NT2/D1 (cell line): ENCODE results near the gene NTNG2.

ENCODE experiments used
- DNase-seq: peaks from one replicate; pipeline ENCODE4 v3.0.0-alpha.2; 2011; ENCODE audit warnings: low read depth, low spot score
- H3K27me3 ChIP-seq: 2 replicates; pipeline ENCODE4 v1.6.0; 2011; ENCODE audit warnings: mild to moderate bottlenecking; ENCODE audit not compliant: insufficient read length, insufficient read depth
- H3K36me3 ChIP-seq: 2 replicates; pipeline ENCODE4 v1.6.1; 2011; ENCODE audit warnings: mild to moderate bottlenecking, low read length, mixed read lengths; ENCODE audit not compliant: insufficient read depth, insufficient read length
- H3K4me1 ChIP-seq: 2 replicates; pipeline ENCODE4 v1.5.1; 2011; ENCODE audit not compliant: insufficient read depth, insufficient read length
- H3K4me3 ChIP-seq: 2 replicates; pipeline ENCODE4 v1.5.1; 2011; ENCODE audit warnings: low read depth; ENCODE audit not compliant: insufficient read length
- H3K9ac ChIP-seq: 2 replicates; pipeline ENCODE4 v1.6.0; 2011; ENCODE audit warnings: low read depth; ENCODE audit not compliant: insufficient read length
- H3K9me3 ChIP-seq: 2 replicates; pipeline ENCODE4 v1.5.1; 2011; ENCODE audit warnings: mild to moderate bottlenecking, low read length; ENCODE audit not compliant: insufficient read depth
- SUZ12 ChIP-seq: IDR thresholded peaks from 2 replicates; pipeline ENCODE4 v1.6.1; 2011; ENCODE audit not compliant: insufficient read length, insufficient read depth; ENCODE audit errors: extremely low read depth
- YY1 ChIP-seq: IDR thresholded peaks from 2 replicates; pipeline ENCODE4 v1.6.1; 2011; ENCODE audit not compliant: insufficient read length, insufficient read depth
- ZNF274 ChIP-seq: IDR thresholded peaks from 2 replicates; pipeline ENCODE4 v1.6.1; 2011; ENCODE audit warnings: mild to moderate bottlenecking, low read depth, low read length

The NTNG2 gene

DNA sequence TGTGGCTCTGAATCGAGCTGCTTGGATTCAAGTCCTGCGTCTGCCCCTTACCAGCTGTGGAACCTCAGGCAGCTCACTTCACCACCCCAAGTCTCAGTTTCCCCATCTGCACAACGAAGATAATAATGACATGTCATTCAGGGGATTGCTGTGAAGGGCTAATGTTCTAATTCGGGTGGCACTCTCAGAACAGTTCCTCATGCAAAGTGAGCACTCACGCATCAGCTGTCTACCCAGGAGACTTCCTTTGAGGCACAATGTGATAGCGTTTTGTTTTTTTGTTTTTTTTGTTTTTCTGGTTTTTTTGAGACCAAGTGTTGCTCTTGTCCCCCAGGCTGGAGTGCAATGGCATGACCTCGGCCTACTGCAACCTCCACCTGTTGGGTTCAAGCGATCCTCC is 56.4 kb downstream of the NTNG2 start:
- TF ChIP-seq SUZ12 (no peak), YY1 (no peak), ZNF274 (no peak)
- peaks cover 11% of the 10 kb centered on the region for H3K4me1 ChIP-seq
- H3K36me3 ChIP-seq = no peaks in the 10 kb centered on the region
- no peaks in the 10 kb centered on the region for H3K9me3 ChIP-seq
- H3K4me3 ChIP-seq = no peak overlapping the region
- H3K27me3 ChIP-seq = peaks cover 2% of the 10 kb centered on the region
- no peak for DNase-seq
- H3K9ac ChIP-seq = no peak overlapping the region

DNA sequence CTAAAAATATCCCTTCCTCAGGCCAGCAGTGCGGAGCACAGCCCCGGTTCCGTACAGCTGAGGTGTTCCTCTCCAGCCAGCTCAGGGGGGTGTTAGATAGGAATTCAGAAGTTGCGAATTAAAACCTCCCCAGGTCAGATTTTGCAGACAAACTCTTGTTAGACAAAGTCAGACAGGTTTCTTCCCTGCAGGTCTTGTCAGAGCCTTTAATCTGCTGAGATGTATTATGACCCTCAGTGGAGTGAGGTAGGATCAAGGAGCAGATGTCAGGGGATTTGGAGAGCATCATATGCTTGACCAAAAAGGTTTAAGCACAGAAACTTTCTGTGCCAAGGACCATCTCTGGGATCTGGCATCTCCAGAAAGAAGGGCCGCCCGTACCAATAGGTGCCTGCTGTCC is 60.1 kb downstream of the NTNG2 start:
- TF ChIP-seq SUZ12 (no peak), YY1 (no peak), ZNF274 (no peak)
- no peak for DNase-seq
- Histone ChIP-seq H3K4me1 (peaks cover 12% of the 10 kb centered on the region), H3K36me3 (no peaks in the 10 kb centered on the region), H3K4me3 (no peak overlapping the region), H3K9me3 (no peaks in the 10 kb centered on the region), H3K27me3 (peaks cover 2% of the 10 kb centered on the region), H3K9ac (no peak overlapping the region)

DNA sequence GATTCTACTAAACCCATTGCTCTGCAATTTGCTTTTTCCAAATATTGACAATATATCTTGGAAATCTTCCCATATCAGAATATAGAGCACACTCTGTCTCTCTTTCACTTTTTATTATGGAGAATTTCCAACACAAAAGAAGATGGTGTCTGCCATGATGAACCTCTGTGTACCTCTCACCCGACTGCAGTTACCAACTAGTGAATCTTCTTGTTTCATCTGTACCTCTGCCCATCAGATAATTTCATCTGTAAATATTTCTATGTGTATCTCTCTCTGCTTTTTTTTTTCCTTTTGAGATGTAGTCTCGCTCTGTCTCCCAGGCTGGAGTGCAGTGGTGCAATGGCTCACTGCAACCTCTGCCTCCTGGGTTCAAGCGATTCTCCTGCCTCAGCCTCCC is 62.8 kb downstream of the NTNG2 start:
- no peaks in the 10 kb centered on the region for H3K9me3 ChIP-seq
- TF ChIP-seq SUZ12 (no peak), YY1 (no peak), ZNF274 (no peak)
- no peak for DNase-seq
- no peak overlapping the region for H3K4me3 ChIP-seq
- peaks cover 2% of the 10 kb centered on the region for H3K27me3 ChIP-seq
- H3K4me1 ChIP-seq = peaks cover 14% of the 10 kb centered on the region
- H3K36me3 ChIP-seq = no peaks in the 10 kb centered on the region
- no peak overlapping the region for H3K9ac ChIP-seq

DNA sequence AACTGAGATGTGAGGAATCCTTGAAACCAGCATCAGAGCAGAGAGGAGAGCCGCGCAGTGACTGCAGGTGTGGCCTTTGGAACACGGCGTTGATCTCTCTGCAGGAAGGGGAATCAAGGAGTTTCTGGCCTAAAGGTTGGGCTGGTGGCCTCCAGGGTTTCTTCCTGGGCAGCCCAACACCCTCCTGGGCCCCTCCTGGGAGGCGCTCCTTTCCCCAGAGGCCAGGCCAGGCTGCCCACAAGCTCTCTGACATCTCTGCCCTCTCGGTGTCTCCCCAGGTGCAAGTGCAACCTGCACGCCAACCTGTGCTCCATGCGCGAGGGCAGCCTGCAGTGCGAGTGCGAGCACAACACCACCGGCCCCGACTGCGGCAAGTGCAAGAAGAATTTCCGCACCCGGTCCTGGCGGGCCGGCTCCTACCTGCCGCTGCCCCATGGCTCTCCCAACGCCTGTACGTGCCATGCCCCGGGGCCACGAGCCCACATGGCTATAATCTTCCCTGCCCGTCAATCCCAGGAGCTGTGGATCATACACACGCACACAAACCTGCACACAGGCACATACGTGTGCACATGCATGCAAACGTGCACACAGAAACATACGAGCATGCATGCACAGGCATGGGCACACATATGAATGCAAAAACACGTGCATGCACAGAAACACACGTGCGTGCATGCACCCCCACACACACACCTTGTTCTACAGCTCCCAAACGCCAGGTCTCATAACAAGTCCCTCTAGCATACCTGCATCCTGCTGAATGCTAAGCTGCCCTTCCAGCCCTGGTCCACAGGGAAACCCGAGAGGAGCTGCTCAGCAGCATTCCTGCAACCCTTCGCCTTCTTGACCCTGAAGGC is 64.9 kb downstream of the NTNG2 start:
- no peak overlapping the region for H3K9ac ChIP-seq
- DNase-seq = no peak
- TF ChIP-seq ZNF274 (no peak), SUZ12 (no peak), YY1 (no peak)
- no peak overlapping the region for H3K4me3 ChIP-seq
- no peaks in the 10 kb centered on the region for H3K9me3 ChIP-seq
- peaks cover 17% of the 10 kb centered on the region for H3K4me1 ChIP-seq
- H3K27me3 ChIP-seq = peaks cover 2% of the 10 kb centered on the region
- no peaks in the 10 kb centered on the region for H3K36me3 ChIP-seq

DNA sequence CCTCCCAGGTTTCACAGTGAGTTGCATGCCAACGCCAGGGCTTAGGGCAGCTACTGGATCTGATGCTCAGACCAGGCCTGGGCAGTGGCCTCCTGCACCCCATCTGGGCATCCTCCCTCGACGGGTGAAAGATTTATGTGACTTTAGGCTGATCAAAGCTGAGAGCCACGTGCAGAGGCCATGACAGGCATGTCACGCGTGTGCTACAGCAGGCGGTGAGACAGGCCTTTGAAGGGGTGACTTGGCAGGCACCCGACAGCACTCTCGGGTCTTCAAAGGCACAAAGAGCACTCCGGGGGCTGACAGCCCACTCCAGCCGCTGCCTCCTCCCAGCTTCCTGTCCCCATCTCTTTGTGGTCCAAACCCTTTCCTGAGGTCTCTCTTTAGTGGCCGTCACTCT is 66.2 kb downstream of the NTNG2 start:
- no peaks in the 10 kb centered on the region for H3K9me3 ChIP-seq
- H3K4me3 ChIP-seq = no peak overlapping the region
- H3K27me3 ChIP-seq = peaks cover 2% of the 10 kb centered on the region
- DNase-seq = no peak
- no peaks in the 10 kb centered on the region for H3K36me3 ChIP-seq
- peaks cover 20% of the 10 kb centered on the region for H3K4me1 ChIP-seq
- H3K9ac ChIP-seq = no peak overlapping the region
- TF ChIP-seq ZNF274 (no peak), YY1 (no peak), SUZ12 (no peak)

DNA sequence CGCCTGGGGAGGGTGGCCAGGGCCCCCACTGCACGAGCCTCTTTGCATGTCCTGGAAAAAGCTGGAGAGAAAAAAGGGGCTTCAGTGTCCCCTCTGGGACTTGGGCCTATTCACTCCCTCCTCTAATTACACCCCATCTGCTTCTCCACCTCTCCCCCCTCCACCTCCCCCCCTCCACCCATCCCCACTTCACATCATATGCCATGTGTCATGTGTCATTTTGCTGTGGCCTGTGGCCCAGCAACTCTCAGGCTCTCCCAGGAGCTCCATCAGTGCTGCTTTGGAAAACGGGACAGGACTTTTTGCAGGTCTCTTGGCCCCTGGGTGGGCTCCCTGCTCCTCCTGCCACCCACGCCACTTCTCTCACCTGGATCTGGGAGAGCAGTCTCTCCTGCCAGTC is 68.7 kb downstream of the NTNG2 start:
- H3K9me3 ChIP-seq = no peaks in the 10 kb centered on the region
- DNase-seq = no peak
- peaks cover 18% of the 10 kb centered on the region for H3K4me1 ChIP-seq
- H3K36me3 ChIP-seq = no peaks in the 10 kb centered on the region
- H3K9ac ChIP-seq = no peak overlapping the region
- H3K27me3 ChIP-seq = no peaks in the 10 kb centered on the region
- TF ChIP-seq YY1 (no peak), SUZ12 (no peak), ZNF274 (no peak)
- no peak overlapping the region for H3K4me3 ChIP-seq

DNA sequence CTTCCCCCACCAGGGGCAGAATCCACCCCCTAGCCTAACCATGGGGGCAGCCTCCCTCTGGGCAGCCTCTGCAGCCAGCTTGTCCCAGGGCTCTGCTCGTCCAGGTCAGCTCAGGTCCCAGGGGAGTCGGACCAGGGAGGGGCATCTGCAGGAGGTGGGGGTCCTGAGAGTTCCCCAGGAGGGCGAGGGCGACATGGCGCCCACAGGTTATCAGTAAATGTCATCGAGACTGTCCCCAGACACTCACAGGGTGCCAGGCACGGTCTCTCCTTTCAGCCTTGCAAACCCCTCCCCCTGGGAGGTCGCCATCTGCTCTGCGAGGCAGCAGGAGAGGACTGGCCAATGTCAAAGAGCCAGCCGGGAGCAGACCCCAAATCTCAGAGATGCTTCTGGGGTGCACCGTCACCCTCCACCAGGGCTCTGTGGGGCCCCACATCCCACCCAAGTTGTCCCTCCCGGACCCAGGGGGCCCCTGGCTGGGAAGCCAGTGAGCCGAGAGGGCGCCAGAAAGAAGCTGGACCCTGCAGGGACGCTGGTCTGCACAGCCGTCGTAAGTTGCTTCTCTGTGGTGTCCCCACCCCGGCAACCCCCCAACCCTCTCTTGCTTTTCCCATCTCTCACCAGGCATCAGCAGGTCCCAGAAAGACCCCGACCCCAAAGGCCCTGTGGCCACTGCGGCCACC is 69.3 kb downstream of the NTNG2 start:
- no peak for DNase-seq
- H3K4me3 ChIP-seq = no peak overlapping the region
- TF ChIP-seq YY1 = no peak
- TF ChIP-seq SUZ12 = no peak
- no peak for TF ChIP-seq ZNF274
- no peak overlapping the region for H3K9ac ChIP-seq
- no peaks in the 10 kb centered on the region for H3K36me3 ChIP-seq
- no peaks in the 10 kb centered on the region for H3K9me3 ChIP-seq
- H3K27me3 ChIP-seq = no peaks in the 10 kb centered on the region
- H3K4me1 ChIP-seq = peaks cover 23% of the 10 kb centered on the region
